SK-N-SH (cell line): ENCODE data around the gene HPS5. TPM values are rescaled to one million over a fixed set of nuclear protein-coding genes. Genes with fewer than 3 reads are reported as not detected.

Experiments
- CTCF ChIA-PET: fragments of 300-600, 350-600 bp; formaldehyde crosslinking; extraction: SDS; loops from one replicate; lab custom pipeline; 2021; lab: Yijun Ruan, JAX
- POLR2A ChIA-PET: fragments of 350-600 bp; sonication (Branson Sonifier 250); formaldehyde crosslinking; extraction: SDS; loops from one replicate; lab custom pipeline; 2020; ENCODE audit warnings: antibody characterized with exemption, inconsistent platforms; lab: Yijun Ruan, JAX
- DNase-seq: peaks from one replicate; pipeline ENCODE4 v3.0.0; 2012
- H2AFZ ChIP-seq: fragments of 200-600 bp; sonication (generic); 2 replicates; pipeline ENCODE4 v1.8.1; 2016; ENCODE audit warnings: antibody characterized with exemption, mild to moderate bottlenecking, low read depth
- H3F3A ChIP-seq: fragments of 200-600 bp; sonication (generic); replicated peaks from 2 replicates; pipeline ENCODE3; 2016; ENCODE audit warnings: antibody characterized with exemption, mild to moderate bottlenecking; ENCODE audit not compliant: insufficient read depth
- H3K27ac ChIP-seq, 2 experiments: fragments of 200-500 bp in 1 of 2; fragments of 200-600 bp in 1 of 2; sonication (Bioruptor generic) in 1 of 2; sonication (generic), shearing (Covaris generic) in 1 of 2; 2 replicates each; pipeline versions ENCODE4 v1.5.1 to v1.6.1; 2014 to 2016; ENCODE audit warnings: low read depth in 2 of 2, inconsistent platforms in 1 of 2, low read length in 1 of 2, mild to moderate bottlenecking in 1 of 2, mixed read lengths in 1 of 2
- H3K27me3 ChIP-seq: fragments of 200-600 bp; sonication (generic), shearing (Covaris generic); 2 replicates; pipeline ENCODE4 v1.6.1; 2016; ENCODE audit warnings: mixed run types; ENCODE audit not compliant: insufficient read depth
- H3K36me3 ChIP-seq, 2 experiments: fragments of 200-500 bp in 1 of 2; fragments of 200-600 bp in 1 of 2; sonication (Bioruptor generic) in 1 of 2; sonication (generic) in 1 of 2; replicated peaks in 1 of 2; 2 replicates each; pipeline versions ENCODE3 to v1.5.1; 2014 to 2016; ENCODE audit warnings: low read length in 1 of 2, mild to moderate bottlenecking in 1 of 2; ENCODE audit not compliant: insufficient read depth in 2 of 2, control insufficient read depth in 1 of 2
- H3K4me1 ChIP-seq, 2 experiments: fragments of 200-500 bp in 1 of 2; fragments of 200-600 bp in 1 of 2; sonication (Bioruptor generic) in 1 of 2; sonication (generic), shearing (Covaris generic) in 1 of 2; 2 replicates each; pipeline versions ENCODE4 v1.5.1 to v1.6.1; 2014 to 2016; ENCODE audit warnings: low read depth in 1 of 2, low read length in 1 of 2, mixed run types in 1 of 2; ENCODE audit not compliant: insufficient read depth in 2 of 2, control insufficient read depth in 1 of 2
- H3K4me2 ChIP-seq: fragments of 200-600 bp; sonication (generic), shearing (Covaris generic); 2 replicates; pipeline ENCODE4 v1.6.1; 2017; ENCODE audit warnings: mixed run types
- H3K4me3 ChIP-seq, 2 experiments: fragments of 200-500 bp in 1 of 2; fragments of 200-600 bp in 1 of 2; sonication (Bioruptor generic) in 1 of 2; sonication (generic), shearing (Covaris generic) in 1 of 2; 2 replicates each; pipeline versions ENCODE4 v1.5.1 to v1.8.1; 2014 to 2016; ENCODE audit warnings: low read depth in 2 of 2, inconsistent platforms in 1 of 2, low read length in 1 of 2, mild to moderate bottlenecking in 1 of 2, mixed read lengths in 1 of 2, moderate library complexity in 1 of 2
- H3K79me2 ChIP-seq: fragments of 200-600 bp; sonication (generic); 2 replicates; pipeline ENCODE4 v1.8.1; 2017; ENCODE audit warnings: mild to moderate bottlenecking; ENCODE audit not compliant: insufficient read depth
- H3K9ac ChIP-seq: fragments of 200-600 bp; sonication (generic); 2 replicates; pipeline ENCODE4 v1.6.1; 2017; ENCODE audit warnings: mixed run types
- H3K9me2 ChIP-seq: fragments of 200-600 bp; sonication (generic); 2 replicates; pipeline ENCODE4 v1.6.1; 2017; ENCODE audit warnings: mixed run types
- H3K9me3 ChIP-seq: fragments of 200-600 bp; sonication (generic); 2 replicates; pipeline ENCODE4 v1.6.1; 2017; ENCODE audit warnings: mixed run types, mild to moderate bottlenecking, moderate library complexity
- H4K20me1 ChIP-seq: fragments of 200-600 bp; sonication (generic); 2 replicates; pipeline ENCODE4 v1.6.1; 2017; ENCODE audit warnings: mild to moderate bottlenecking, mixed run types; ENCODE audit not compliant: insufficient read depth
- CHD2 ChIP-seq: fragments of 150-350 bp; IDR thresholded peaks from 2 replicates; pipeline ENCODE4 v1.6.1; 2018; ENCODE audit warnings: low read length; ENCODE audit not compliant: partially characterized antibody
- ELF1 ChIP-seq: IDR thresholded peaks from 2 replicates; pipeline ENCODE4 v1.4.0; 2012
- EP300 ChIP-seq, 2 experiments: IDR thresholded peaks; 2 replicates each; pipeline versions ENCODE4 v1.4.0 to v1.6.1; 2012; ENCODE audit warnings: borderline replicate concordance in 1 of 2, low read depth in 1 of 2, low read length in 1 of 2
- EZH2phosphoT487 ChIP-seq: fragments of 200-600 bp; sonication (generic); IDR thresholded peaks from 2 replicates; pipeline ENCODE4 v1.6.1; 2017; ENCODE audit warnings: low read depth, mixed run types, mild to moderate bottlenecking, antibody characterized with exemption, moderate library complexity, borderline replicate concordance
- FOSL2 ChIP-seq: IDR thresholded peaks from 2 replicates; pipeline ENCODE4 v1.4.0; 2012; ENCODE audit warnings: low read depth, mild to moderate bottlenecking, moderate library complexity, borderline replicate concordance
- GABPA ChIP-seq: IDR thresholded peaks from 2 replicates; pipeline ENCODE4 v1.4.0; 2012; ENCODE audit warnings: low read depth, mild to moderate bottlenecking
- GATA2 ChIP-seq: sonication (generic); formaldehyde crosslinking; IDR thresholded peaks from 2 replicates; pipeline ENCODE4 v1.5.0; 2020; ENCODE audit warnings: mild to moderate bottlenecking, missing genetic modification reagents
- MAX ChIP-seq: IDR thresholded peaks from 2 replicates; pipeline ENCODE4 v1.4.0; 2012; ENCODE audit warnings: low read depth
- POLR2AphosphoS5 ChIP-seq: IDR thresholded peaks from 2 replicates; pipeline ENCODE4 v1.6.1; 2012; ENCODE audit warnings: low read depth, low read length
- RAD21 ChIP-seq: IDR thresholded peaks from 2 replicates; pipeline ENCODE4 v1.6.1; 2012; ENCODE audit warnings: mild to moderate bottlenecking, low read length
- RFX5 ChIP-seq: IDR thresholded peaks from 2 replicates; pipeline ENCODE4 v1.6.1; 2012; ENCODE audit warnings: mild to moderate bottlenecking, improper control_type of control experiment, low read length
- RXRA ChIP-seq: IDR thresholded peaks from 2 replicates; pipeline ENCODE4 v1.4.0; 2012; ENCODE audit warnings: low read depth, mild to moderate bottlenecking, borderline replicate concordance
- SMC3 ChIP-seq: IDR thresholded peaks from 2 replicates; pipeline ENCODE4 v1.6.1; 2012; ENCODE audit warnings: low read depth, low read length, improper control_type of control experiment
- USF2 ChIP-seq: fragments of 150-350 bp; IDR thresholded peaks from 2 replicates; pipeline ENCODE4 v1.6.1; 2017; ENCODE audit warnings: antibody characterized with exemption, low read length, low read depth, borderline replicate concordance
- YY1 ChIP-seq: IDR thresholded peaks from 2 replicates; pipeline ENCODE4 v1.4.0; 2012; ENCODE audit warnings: low read depth, mild to moderate bottlenecking
- ZBTB33 ChIP-seq: IDR thresholded peaks from 2 replicates; pipeline ENCODE4 v1.4.0; 2012; ENCODE audit warnings: low read depth, borderline replicate concordance
- WGBS: methylation state at CpG from one replicate; pipeline ENCODE4 v1.1.6; 2017; ENCODE audit warnings: low lambda C conversion rate; 5-methylcytosine and 5-hydroxymethylcytosine counted together
- polyA plus RNA-seq, 3 experiments: library from polyadenylated mRNA; depleted of rRNA; stranded (reverse); fragments of >200 nt; gene quantifications; 2 replicates each; pipeline ENCODE4 v1.2.3, GENCODE V29; 2012

The HPS5 gene
- polyA plus RNA-seq, 1 of the 3 experiments (the other 2 are of a cell fraction): 8.2 TPM

GRCh38 chr11:18254781-18255361 is 67.1 kb downstream of the HPS5 start:
- no peaks in the 10 kb centered on the region for H3K27me3 ChIP-seq
- POLR2A ChIA-PET: no interaction called here

More at GRCh38 chr11:18254781-18255361, 67.1 kb downstream of the HPS5 start:
- Histone ChIP-seq H3K4me3 (no peak overlapping the region), H3F3A (no peaks in the 10 kb centered on the region), H3K9ac (no peak overlapping the region), H3K9me2 (no peaks in the 10 kb centered on the region), H3K27ac (no peak overlapping the region), H3K9me3 (no peaks in the 10 kb centered on the region), H2AFZ (no peak overlapping the region), H3K4me1 (no peaks in the 10 kb centered on the region), H4K20me1 (no peaks in the 10 kb centered on the region), H3K4me2 (no peak overlapping the region), H3K36me3 (no peaks in the 10 kb centered on the region), H3K79me2 (no peaks in the 10 kb centered on the region)
- no peak for DNase-seq
- WGBS: 21% methylated on average over 2 of the region's 2 CpGs
- TF ChIP-seq RXRA (no peak), RFX5 (no peak), MAX (no peak), GATA2 (CRISPR knock-in tag) (no peak), ELF1 (no peak), POLR2AphosphoS5 (no peak), YY1 (no peak), CHD2 (no peak), EP300 (IDR thresholded peaks at IDR 0.05; ENCODE audit: borderline replicate concordance in 1 of 2, low read depth in 1 of 2, low read length in 1 of 2) (no peak), EZH2phosphoT487 (no peak), USF2 (no peak), SMC3 (no peak), FOSL2 (no peak), ZBTB33 (no peak), RAD21 (no peak), GABPA (no peak)
- CTCF ChIA-PET: interaction anchor here (0.6 to 2.3 kb wide), 2 partner anchors 11 to 839 kb away, joined by 3 to 11 read pairs; no protein-coding TSS in a partner anchor
